ENCODE measurements around the gene CCN5.

Gene CCN5

GRCh38 chr20:44683263-44684046, 31.7 kb upstream of the CCN5 start:
- H3K4me1 ChIP-seq (ENCODE audit: control insufficient read depth, insufficient read depth, low read length), result no peaks in the 10 kb centered on the region; the same call in 1 of the 2 replicates
- no peaks in the 10 kb centered on the region for H3K9me3 ChIP-seq (ENCODE audit: control insufficient read depth, insufficient read depth, low read depth, low read length)
- TF ChIP-seq ZNF350 (tag by site-specific recombination; IDR thresholded peaks at IDR 0.05), result no peak
- TF ChIP-seq HOXC10 (CRISPR knock-in tag; IDR thresholded peaks at IDR 0.05), result no peak
- TF ChIP-seq ZNF548 (tag by site-specific recombination; IDR thresholded peaks at IDR 0.05), result no peak
- 0 out of 2 replicates have a peak, but pooled peaks have one; percentile 27 for TF ChIP-seq SCRT2 (tag by site-specific recombination; IDR thresholded peaks at IDR 0.05)
- TF ChIP-seq ZNF362 (tag by site-specific recombination; IDR thresholded peaks at IDR 0.05), result no peak
- peak; percentile 52; the same call in 1 of the 2 replicates for TF ChIP-seq CTCF (tag by site-specific recombination; IDR thresholded peaks at IDR 0.05)
- no peak for TF ChIP-seq MEIS1 (CRISPR knock-in tag; IDR thresholded peaks at IDR 0.05; ENCODE audit: borderline replicate concordance)
- TF ChIP-seq YY1 (tag by site-specific recombination; IDR thresholded peaks at IDR 0.05), result 0 out of 2 replicates have a peak, but pooled peaks have one; percentile 29
- peak; percentile 77 for TF ChIP-seq ZNF654 (tag by site-specific recombination; IDR thresholded peaks at IDR 0.05; ENCODE audit: low read depth)
- no peak for TF ChIP-seq ZNF155 (tag by site-specific recombination; IDR thresholded peaks at IDR 0.05)
- no peak for TF ChIP-seq ZNF169 (tag by site-specific recombination; IDR thresholded peaks at IDR 0.05)
- no peak for TF ChIP-seq ZBTB8A (tag by site-specific recombination; IDR thresholded peaks at IDR 0.05)
- 0 out of 2 replicates have a peak, but pooled peaks have one; percentile 44 for TF ChIP-seq ZEB2 (tag by site-specific recombination; IDR thresholded peaks at IDR 0.05)
- no peak for TF ChIP-seq ZNF501 (tag by site-specific recombination; IDR thresholded peaks at IDR 0.05)
- no peak for TF ChIP-seq OVOL3 (tag by site-specific recombination; IDR thresholded peaks at IDR 0.05)
- TF ChIP-seq ZNF561 (tag by site-specific recombination; IDR thresholded peaks at IDR 0.05; ENCODE audit: borderline replicate concordance), result peak; percentile 37; the same call in 1 of the 2 replicates
- TF ChIP-seq PRDM10 (tag by site-specific recombination; IDR thresholded peaks at IDR 0.05), result 0 out of 2 replicates have a peak, but pooled peaks have one; percentile 16
- TF ChIP-seq ZNF292 (tag by site-specific recombination; IDR thresholded peaks at IDR 0.05; ENCODE audit: borderline replicate concordance, low read depth), result no peak
- no peak for TF ChIP-seq HOXA7 (CRISPR knock-in tag; IDR thresholded peaks at IDR 0.05; ENCODE audit: borderline replicate concordance)
- no peaks in the 10 kb centered on the region for H3K36me3 ChIP-seq (ENCODE audit: control insufficient read depth in 2 of 2, insufficient read depth in 1 of 2, low read length in 2 of 2)
- ChIA-PET CTCF (interaction anchor here (0.5 to 7.6 kb wide), 46 partner anchors 9 to 566 kb away, joined by 3 to 208 read pairs (median 4); partner anchors contain the start of genes CCN5 and KCNK15), POLR2A (interaction anchor here (0.6 to 1.3 kb wide), 2 partner anchors 31 to 295 kb away, joined by 3 read pairs; no protein-coding TSS in a partner anchor)
- no peak overlapping the region for H3K4me3 ChIP-seq (ENCODE audit: low read depth, low read length)
- no peak overlapping the region for H3K27ac ChIP-seq (ENCODE audit: extremely low read depth, low read depth, low read length)
